ENCODE measurements around the gene STAMBP. TPM values are rescaled to one million over a fixed set of nuclear protein-coding genes. Genes with fewer than 3 reads are reported as not detected.
A peak's percentile ranks its signal among the peaks of the same experiment; 100 is the strongest.

STAMBP gene
- total and polyA plus RNA-seq, 2 of the 13 experiments (the other 11 are each of a cell fraction or from before 2014, with no cell fraction given): 49.6 to 53.2 TPM

GRCh38 chr2:73907840-73908452 is 79.2 kb downstream of the STAMBP start:
- H3K79me2 ChIP-seq (ENCODE audit: insufficient read depth, low read length): no peaks in the 10 kb centered on the region
- peaks cover 0 to 13% of the 10 kb centered on the region in 2 experiments; a peak in 2 of 5 replicates for H3K27me3 ChIP-seq (ENCODE audit: control insufficient read depth in 1 of 2, insufficient read depth in 2 of 2, low read length in 2 of 2)
- H2AFZ ChIP-seq (ENCODE audit: low read length): no peak overlapping the region
- no TSS peak for BruUV-seq (replicated peaks)
- WGBS (ENCODE audit: low lambda C conversion rate): 16% methylated on average over 5 of the region's 5 CpGs
- intact Hi-C loops (cut with micrococcal nuclease; ENCODE audit: unreplicated experiment): no loop called here
- no peak overlapping the region for H3K4me3 ChIP-seq (replicated peaks in 1 of 3; ENCODE audit: insufficient read depth in 1 of 3, low read depth in 2 of 3, low read length in 3 of 3)
- H4K20me1 ChIP-seq (ENCODE audit: insufficient read depth, low read length): no peaks in the 10 kb centered on the region
- no peaks in the 10 kb centered on the region for H3K36me3 ChIP-seq (replicated peaks in 1 of 2; ENCODE audit: control insufficient read depth in 1 of 2, insufficient read depth in 2 of 2, low read length in 2 of 2)
- peak; percentile 74 for ATAC-seq
- H3K27ac ChIP-seq (ENCODE audit: extremely low read length, insufficient read depth, low read length): no peak overlapping the region
- H3K4me2 ChIP-seq (ENCODE audit: low read depth, low read length): peak overlapping the region; percentile 16; the same call in 1 of the 2 replicates
- peak; percentile 37 for DNase-seq (ENCODE audit: low spot score)
- ChIA-PET CTCF (ENCODE audit: low intra/inter-chr PET ratio, low total read pairs) (no interaction called here), POLR2A (no interaction called here)
- no peak overlapping the region for H3K9ac ChIP-seq (ENCODE audit: insufficient read depth, low read depth, low read length)
- in situ Hi-C loops (cut with HindIII; ENCODE audit: extremely low pct_ligation_motif_present, low pct_unique_long_range_greater_than_20kb): no loop called here
- peaks cover 15% of the 10 kb centered on the region for H3K4me1 ChIP-seq (ENCODE audit: insufficient read depth, low read length)
- H3K9me3 ChIP-seq (ENCODE audit: low read length): no peaks in the 10 kb centered on the region
- FAIRE-seq: no peak
- TF ChIP-seq PHF8 (CRISPR knock-in tag; IDR thresholded peaks at IDR 0.05) (no peak), ZNF850 (CRISPR knock-in tag; conservative IDR thresholded peaks at IDR 0.05) (no peak), TFE3 (CRISPR knock-in tag; IDR thresholded peaks at IDR 0.05) (0 out of 2 replicates have a peak, but pooled peaks have one; percentile 44), ZNF652 (CRISPR knock-in tag; IDR thresholded peaks at IDR 0.05; ENCODE audit: borderline replicate concordance, low read depth) (no peak), ZNF337 (CRISPR knock-in tag; IDR thresholded peaks at IDR 0.05; ENCODE audit: borderline replicate concordance, low read depth) (no peak), NR2C2 (CRISPR knock-in tag; IDR thresholded peaks at IDR 0.05; ENCODE audit: borderline replicate concordance) (no peak), EEA1 (CRISPR knock-in tag; IDR thresholded peaks at IDR 0.05; ENCODE audit: borderline replicate concordance) (no peak), SP4 (CRISPR knock-in tag; IDR thresholded peaks at IDR 0.05) (no peak), NR2F6 (IDR thresholded peaks at IDR 0.05) (0 out of 2 replicates have a peak, but pooled peaks have one; percentile 23), NR2F6 (CRISPR knock-in tag; IDR thresholded peaks at IDR 0.05) (peak; percentile 36; the same call in 1 of the 2 replicates), CENPT (CRISPR knock-in tag; IDR thresholded peaks at IDR 0.05; ENCODE audit: low read depth) (no peak), ZFX (CRISPR knock-in tag; IDR thresholded peaks at IDR 0.05; ENCODE audit: low read depth) (no peak), BHLHE40 (IDR thresholded peaks at IDR 0.05; ENCODE audit: low read length) (no peak), ZNF205 (CRISPR knock-in tag; IDR thresholded peaks at IDR 0.05) (no peak), TFAP4 (IDR thresholded peaks at IDR 0.05; ENCODE audit: borderline replicate concordance, low read depth) (0 out of 2 replicates have a peak, but pooled peaks have one; percentile 37), TGIF2 (CRISPR knock-in tag; IDR thresholded peaks at IDR 0.05) (peak; percentile 44; the same call in 1 of the 2 replicates), ZNF770 (CRISPR knock-in tag; IDR thresholded peaks at IDR 0.05) (no peak), ELK4 (CRISPR knock-in tag; IDR thresholded peaks at IDR 0.05; ENCODE audit: borderline replicate concordance) (no peak), MYC (CRISPR knock-in tag; IDR thresholded peaks at IDR 0.05; ENCODE audit: borderline replicate concordance) (no peak), HNRNPK (IDR thresholded peaks at IDR 0.05; ENCODE audit: low read depth, low read length, poor library complexity, severe bottlenecking) (no peak), ZKSCAN1 (IDR thresholded peaks at IDR 0.05; ENCODE audit: low read length) (no peak)
